Stimulated activated CD4-positive, alpha-beta T cell treated with anti-CD3 and anti-CD28 coated beads, Interleukin-1b, Interleukin-23, amount 100 ng/mL, for 1 hour (primary cell): Measurements from ENCODE around the gene MCF2.

ENCODE experiments used
- DNase-seq, 2 donors: peaks; one replicate each; pipeline ENCODE4 v3.0.0-alpha.2; 2020; ENCODE audit warnings: low read depth in 2 of 2

MCF2 gene

GRCh38 chrX:139600105-139600504 lies 107.9 kb downstream of the MCF2 start:
- no peak for DNase-seq

GRCh38 chrX:139596068-139596467 lies 111.9 kb downstream of the MCF2 start:
- DNase-seq = no peak

GRCh38 chrX:139585613-139586012 lies 122.4 kb downstream of the MCF2 start:
- no peak for DNase-seq

GRCh38 chrX:139581068-139581467 lies 126.9 kb downstream of the MCF2 start:
- no peak for DNase-seq

- no peak for DNase-seq
Measured at GRCh38 chrX:139566981-139567380, 141.0 kb downstream of the MCF2 start.

GRCh38 chrX:139563251-139563650 lies 144.7 kb downstream of the MCF2 start:
- DNase-seq = no peak

GRCh38 chrX:139560221-139560620 lies 147.7 kb downstream of the MCF2 start:
- no peak for DNase-seq

GRCh38 chrX:139559383-139560042 lies 148.5 kb downstream of the MCF2 start:
- no peak for DNase-seq

DNA sequence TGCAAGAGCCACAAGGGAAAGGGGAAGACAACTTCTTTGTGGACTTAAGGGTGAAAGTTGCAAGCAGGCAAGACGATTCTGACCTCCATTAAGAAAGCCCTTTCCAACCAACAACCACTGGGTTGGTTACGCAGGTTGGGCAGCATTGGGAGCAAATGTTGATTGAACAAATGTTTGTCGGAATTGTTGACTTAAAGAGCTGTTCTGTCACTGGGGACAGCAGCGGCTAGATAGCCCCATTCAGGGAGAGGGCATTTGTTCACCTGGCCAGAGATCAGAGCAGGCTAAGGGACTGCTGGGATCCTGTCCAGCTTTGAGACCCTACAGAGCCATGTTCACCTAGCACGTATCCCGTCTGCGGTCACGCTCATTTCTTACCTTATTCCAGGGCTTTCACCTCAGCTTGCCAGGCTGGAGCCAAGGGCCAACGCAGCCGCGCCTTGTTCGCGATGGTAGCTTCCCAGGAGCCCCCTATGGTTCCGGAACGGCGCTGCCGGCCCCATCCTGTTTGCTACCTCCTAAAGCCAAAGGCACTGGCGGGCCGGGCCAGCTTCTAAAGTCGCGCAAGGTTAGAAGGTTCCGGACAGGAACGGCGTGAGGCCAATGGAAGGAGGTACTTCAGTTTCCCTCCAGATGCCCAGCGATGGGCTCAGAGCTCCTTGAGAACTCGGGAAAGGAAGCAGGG lies 152.8 kb downstream of the MCF2 start:
- no peak for DNase-seq

- no peak for DNase-seq
Measured at GRCh38 chrX:139554376-139554775, 153.6 kb downstream of the MCF2 start.

DNA sequence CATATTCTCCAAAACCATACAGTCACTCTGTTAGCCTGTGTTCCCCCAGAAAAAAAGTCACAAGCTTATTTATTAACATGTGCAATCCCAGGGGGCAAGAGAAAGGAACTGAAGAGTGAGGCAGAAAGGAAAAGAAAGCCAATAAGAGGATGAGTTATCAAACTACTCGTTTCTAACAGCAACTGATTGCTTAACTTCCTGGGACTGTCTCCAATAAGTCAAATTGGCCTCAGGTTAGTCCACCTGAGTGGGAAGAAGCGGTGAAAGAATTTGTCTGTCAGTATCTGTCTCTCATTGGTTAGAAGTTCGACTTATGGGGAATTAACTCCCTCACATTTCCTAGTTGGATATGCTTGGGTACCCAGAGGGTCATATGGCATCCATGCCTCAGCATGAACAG lies 163.4 kb downstream of the MCF2 start:
- DNase-seq = no peak

- no peak for DNase-seq
Measured at GRCh38 chrX:139543920-139544319, 164.0 kb downstream of the MCF2 start.

- DNase-seq = no peak
Measured at GRCh38 chrX:139542652-139543051, 165.3 kb downstream of the MCF2 start.

DNA sequence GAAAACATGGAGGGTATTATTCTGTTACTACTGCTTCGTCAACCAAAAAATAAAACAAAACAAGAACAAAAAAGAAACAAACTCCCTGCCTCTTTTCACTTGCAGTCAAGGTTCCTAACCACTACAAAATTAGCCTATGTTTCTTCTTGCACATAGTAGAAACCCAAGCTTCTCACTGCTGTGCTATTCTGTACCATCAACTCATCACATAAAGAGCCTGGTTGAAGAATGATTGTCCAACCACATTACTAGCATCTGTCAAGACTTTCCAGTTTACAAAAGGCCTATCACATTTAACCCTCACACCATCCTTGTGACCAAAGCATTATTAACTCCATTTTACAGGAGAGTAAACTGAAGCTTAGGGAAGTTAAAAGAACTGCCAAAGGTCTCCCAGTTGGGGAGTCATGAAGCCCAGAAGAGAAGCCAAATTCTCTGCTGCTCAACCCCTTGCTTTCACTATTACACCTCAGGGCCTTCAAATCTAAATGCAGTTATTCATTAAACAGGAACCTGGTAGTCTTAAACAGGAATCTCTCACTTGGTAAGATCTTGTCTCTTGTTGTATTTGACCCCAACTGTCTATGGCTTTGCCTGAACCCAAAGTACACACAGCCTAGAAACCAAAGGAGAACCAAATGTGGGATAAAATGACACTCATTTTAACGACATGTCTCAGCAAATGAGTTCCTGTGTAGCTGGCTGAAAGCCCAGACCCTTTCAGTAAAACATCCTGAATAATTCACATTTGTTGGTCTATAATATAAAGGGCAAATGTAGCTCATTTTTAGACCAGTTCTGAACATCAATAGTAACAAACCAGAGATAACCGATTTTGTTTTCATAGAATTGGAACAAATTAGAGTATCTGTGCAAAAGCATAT lies 168.8 kb downstream of the MCF2 start:
- no peak for DNase-seq

DNA sequence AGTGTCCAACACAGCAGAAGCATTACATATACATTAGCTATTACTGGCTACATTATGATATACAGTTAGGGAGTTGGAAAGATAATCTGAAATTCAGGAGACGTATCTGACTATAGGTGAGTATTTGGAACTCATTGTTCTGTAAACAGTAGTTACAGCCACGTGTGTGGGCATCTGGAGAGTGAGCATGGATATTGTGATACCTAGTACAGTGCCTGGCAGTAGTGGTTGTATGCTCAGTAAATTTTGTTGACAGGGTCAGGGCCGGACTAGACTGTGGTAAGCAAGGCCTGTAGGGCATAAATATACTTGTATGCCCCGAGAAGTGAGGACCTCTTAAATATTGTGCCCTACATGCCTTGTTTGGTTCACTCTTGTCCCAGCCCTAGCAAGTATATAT lies 174.5 kb downstream of the MCF2 start:
- no peak for DNase-seq

DNA sequence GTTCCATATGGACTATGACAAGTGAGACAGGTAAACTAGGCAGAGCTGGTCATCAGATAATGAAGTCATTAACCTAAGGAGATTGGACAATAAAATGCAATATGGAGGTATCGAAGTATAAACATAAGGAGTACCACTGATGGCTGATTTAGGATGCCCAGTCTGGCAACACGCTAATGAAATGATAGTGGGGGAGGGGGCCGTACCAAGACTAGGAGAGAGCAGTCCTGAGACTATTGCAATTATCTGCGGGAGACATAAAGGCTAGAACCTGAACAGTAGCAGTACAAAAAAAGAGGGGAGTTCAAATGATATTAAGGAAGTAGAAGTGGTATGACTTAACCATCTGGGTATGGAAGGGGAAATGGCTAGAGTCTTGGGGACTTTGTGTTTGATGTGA lies 175.1 kb downstream of the MCF2 start:
- no peak for DNase-seq
